ENCODE measurements around the gene UNC50.

DNA sequence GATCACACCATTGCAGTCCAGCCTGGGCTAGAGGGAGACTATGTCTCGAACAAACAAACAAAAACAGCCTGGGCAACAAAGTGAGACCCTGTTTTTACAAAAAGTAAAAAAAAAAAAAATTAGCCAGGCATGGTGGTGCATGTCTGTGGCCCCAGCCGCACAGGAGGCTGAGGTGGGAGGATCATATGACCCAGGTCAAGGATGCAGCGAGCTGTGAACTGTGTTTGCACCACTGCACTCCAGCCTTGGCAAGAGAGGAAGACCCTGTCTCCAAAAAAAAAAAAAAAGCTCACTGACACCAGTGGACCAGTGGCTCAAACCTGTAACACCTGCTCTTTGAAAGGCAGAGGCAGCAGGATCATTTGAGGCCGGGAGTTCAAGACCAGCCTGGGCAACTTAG, 40.1 kb downstream of the UNC50 start:
- TF ChIP-seq POLR2A (IDR thresholded peaks at IDR 0.05), result no peak
- TF ChIP-seq CTCF (IDR thresholded peaks at IDR 0.05), result no peak
